22Rv1 (cell line): ENCODE measurements around the gene SF3B1.

Source experiments
- ZFX ChIP-seq: fragments of 450-650 bp; IDR thresholded peaks from 2 replicates; pipeline ENCODE4 v1.6.1; 2017; ENCODE audit warnings: antibody characterized with exemption, borderline replicate concordance
- TF ChIP-seq, protein P1 (sequence below): fragments of 450-650 bp; IDR thresholded peaks from 2 replicates; pipeline ENCODE4 v1.5.1; 2017; ENCODE audit warnings: mild to moderate bottlenecking

DNA sequence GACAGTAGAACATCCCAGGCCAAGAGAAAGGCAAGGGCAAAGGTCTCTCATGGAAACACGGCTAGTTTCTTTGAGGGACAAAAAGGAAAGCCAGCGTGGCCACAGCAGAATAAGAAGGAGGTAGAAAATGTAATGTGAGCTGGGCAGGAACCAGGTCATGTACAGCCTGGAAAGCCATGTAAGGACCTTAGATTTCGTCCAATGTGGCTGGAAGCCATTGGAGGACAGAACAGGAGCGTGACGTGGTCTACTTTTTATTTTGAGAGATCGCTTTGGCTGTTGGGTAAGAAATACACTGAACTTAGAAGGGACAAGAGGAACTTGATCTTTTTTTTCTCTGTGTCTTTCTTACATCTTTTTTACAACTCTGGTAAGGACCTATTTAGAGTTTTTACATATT lies 66.4 kb downstream of the SF3B1 start:
- TF ChIP-seq, protein P1, sequence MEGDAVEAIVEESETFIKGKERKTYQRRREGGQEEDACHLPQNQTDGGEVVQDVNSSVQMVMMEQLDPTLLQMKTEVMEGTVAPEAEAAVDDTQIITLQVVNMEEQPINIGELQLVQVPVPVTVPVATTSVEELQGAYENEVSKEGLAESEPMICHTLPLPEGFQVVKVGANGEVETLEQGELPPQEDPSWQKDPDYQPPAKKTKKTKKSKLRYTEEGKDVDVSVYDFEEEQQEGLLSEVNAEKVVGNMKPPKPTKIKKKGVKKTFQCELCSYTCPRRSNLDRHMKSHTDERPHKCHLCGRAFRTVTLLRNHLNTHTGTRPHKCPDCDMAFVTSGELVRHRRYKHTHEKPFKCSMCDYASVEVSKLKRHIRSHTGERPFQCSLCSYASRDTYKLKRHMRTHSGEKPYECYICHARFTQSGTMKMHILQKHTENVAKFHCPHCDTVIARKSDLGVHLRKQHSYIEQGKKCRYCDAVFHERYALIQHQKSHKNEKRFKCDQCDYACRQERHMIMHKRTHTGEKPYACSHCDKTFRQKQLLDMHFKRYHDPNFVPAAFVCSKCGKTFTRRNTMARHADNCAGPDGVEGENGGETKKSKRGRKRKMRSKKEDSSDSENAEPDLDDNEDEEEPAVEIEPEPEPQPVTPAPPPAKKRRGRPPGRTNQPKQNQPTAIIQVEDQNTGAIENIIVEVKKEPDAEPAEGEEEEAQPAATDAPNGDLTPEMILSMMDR = no peak
- TF ChIP-seq ZFX = no peak
